NCI-H748 treated with DMSO at 0.1 percent for 48 hours (cell line): ENCODE data around the gene RASAL1.

Source experiments
- DNase-seq: peaks from one replicate; lab custom pipeline; 2025; lab: John Stamatoyannopoulos, UW

Gene RASAL1

GRCh38 chr12:113096675-113097461, 38.7 kb downstream of the RASAL1 start:
- DNase-seq: no peak

- DNase-seq: no peak
These were observed 40.2 kb downstream of the RASAL1 start for GRCh38 chr12:113095405-113095804.

- no peak for DNase-seq
These were observed 40.8 kb downstream of the RASAL1 start for GRCh38 chr12:113094738-113095137.

GRCh38 chr12:113093409-113094101, 42.0 kb downstream of the RASAL1 start:
- no peak for DNase-seq

GRCh38 chr12:113092607-113093408, 42.8 kb downstream of the RASAL1 start:
- no peak for DNase-seq

- no peak for DNase-seq
These were observed 44.1 kb downstream of the RASAL1 start for GRCh38 chr12:113091506-113091905.

GRCh38 chr12:113090740-113091139, 44.8 kb downstream of the RASAL1 start:
- no peak for DNase-seq

- no peak for DNase-seq
These were observed 45.7 kb downstream of the RASAL1 start for GRCh38 chr12:113089839-113090238.

GRCh38 chr12:113088971-113089756, 46.4 kb downstream of the RASAL1 start:
- no peak for DNase-seq

GRCh38 chr12:113088037-113088436, 47.5 kb downstream of the RASAL1 start:
- no peak for DNase-seq

GRCh38 chr12:113087193-113087592, 48.4 kb downstream of the RASAL1 start:
- DNase-seq: no peak

- DNase-seq: no peak
These were observed 49.1 kb downstream of the RASAL1 start for GRCh38 chr12:113086249-113087164.

GRCh38 chr12:113083863-113084435, 51.6 kb downstream of the RASAL1 start:
- DNase-seq: no peak

GRCh38 chr12:113082486-113083148, 52.9 kb downstream of the RASAL1 start:
- DNase-seq: no peak

GRCh38 chr12:113081873-113082272, 53.7 kb downstream of the RASAL1 start:
- DNase-seq: no peak

GRCh38 chr12:113077859-113078255, 57.7 kb downstream of the RASAL1 start:
- no peak for DNase-seq

GRCh38 chr12:113077057-113077858, 58.3 kb downstream of the RASAL1 start:
- no peak for DNase-seq

- no peak for DNase-seq
These were observed 60.4 kb downstream of the RASAL1 start for GRCh38 chr12:113075137-113075683.

- DNase-seq: no peak
These were observed 62.0 kb downstream of the RASAL1 start for GRCh38 chr12:113073586-113073985.
